HG03457 (cell line): ENCODE results near the gene GALNTL6.

ENCODE experiments used
- ATAC-seq: cut with Tn5 transposase; IDR thresholded peaks from one replicate; pipeline ENCODE4 v1.9.1; 2021; ENCODE audit warnings: moderate number of reproducible peaks; ENCODE audit not compliant: unreplicated experiment

GALNTL6 gene

GRCh38 chr4:172188248-172188988 is 375.2 kb downstream of the GALNTL6 start:
- ATAC-seq: no peak

- no peak for ATAC-seq
Measured at GRCh38 chr4:172202480-172203076, 389.4 kb downstream of the GALNTL6 start.

GRCh38 chr4:172207258-172207657 is 394.1 kb downstream of the GALNTL6 start:
- no peak for ATAC-seq

- no peak for ATAC-seq
Measured at GRCh38 chr4:172207886-172208285, 394.7 kb downstream of the GALNTL6 start.

GRCh38 chr4:172220679-172221078 is 407.5 kb downstream of the GALNTL6 start:
- ATAC-seq: no peak

- no peak for ATAC-seq
Measured at GRCh38 chr4:172225457-172225856, 412.3 kb downstream of the GALNTL6 start.

- ATAC-seq: no peak
Measured at GRCh38 chr4:172232966-172233365, 419.8 kb downstream of the GALNTL6 start.

GRCh38 chr4:172243551-172243950 is 430.3 kb downstream of the GALNTL6 start:
- ATAC-seq: no peak

GRCh38 chr4:172245516-172245915 is 432.3 kb downstream of the GALNTL6 start:
- ATAC-seq: no peak

- no peak for ATAC-seq
Measured at GRCh38 chr4:172253409-172253808, 440.2 kb downstream of the GALNTL6 start.

GRCh38 chr4:172256820-172257219 is 443.6 kb downstream of the GALNTL6 start:
- ATAC-seq: no peak

GRCh38 chr4:172270397-172270796 is 457.2 kb downstream of the GALNTL6 start:
- ATAC-seq: no peak

GRCh38 chr4:172287117-172287516 is 473.9 kb downstream of the GALNTL6 start:
- no peak for ATAC-seq

GRCh38 chr4:172305698-172306097 is 492.5 kb downstream of the GALNTL6 start:
- ATAC-seq: no peak

- no peak for ATAC-seq
Measured at GRCh38 chr4:172308078-172308477, 494.9 kb downstream of the GALNTL6 start.

- no peak for ATAC-seq
Measured at GRCh38 chr4:172311682-172312081, 498.5 kb downstream of the GALNTL6 start.

- no peak for ATAC-seq
Measured at GRCh38 chr4:172323288-172323687, 510.1 kb downstream of the GALNTL6 start.

GRCh38 chr4:172344308-172344938 is 531.2 kb downstream of the GALNTL6 start:
- ATAC-seq: no peak

- no peak for ATAC-seq
Measured at GRCh38 chr4:172348426-172348825, 535.2 kb downstream of the GALNTL6 start.

- no peak for ATAC-seq
Measured at GRCh38 chr4:172352356-172352755, 539.2 kb downstream of the GALNTL6 start.

- no peak for ATAC-seq
Measured at GRCh38 chr4:172356016-172356415, 542.8 kb downstream of the GALNTL6 start.

GRCh38 chr4:172357006-172357540 is 543.9 kb downstream of the GALNTL6 start:
- no peak for ATAC-seq
